DMS79 treated with DMSO at 0.1 percent for 48 hours (cell line): ENCODE data around the gene POLR1B.
"Not testable (repeated sequence)": the region's sequence is repeated elsewhere in the genome, so short reads cannot be mapped to it uniquely, and the experiment has no call there.

Experiments used
- DNase-seq: peaks from one replicate; lab custom pipeline; 2025; lab: John Stamatoyannopoulos, UW

The POLR1B gene

DNA sequence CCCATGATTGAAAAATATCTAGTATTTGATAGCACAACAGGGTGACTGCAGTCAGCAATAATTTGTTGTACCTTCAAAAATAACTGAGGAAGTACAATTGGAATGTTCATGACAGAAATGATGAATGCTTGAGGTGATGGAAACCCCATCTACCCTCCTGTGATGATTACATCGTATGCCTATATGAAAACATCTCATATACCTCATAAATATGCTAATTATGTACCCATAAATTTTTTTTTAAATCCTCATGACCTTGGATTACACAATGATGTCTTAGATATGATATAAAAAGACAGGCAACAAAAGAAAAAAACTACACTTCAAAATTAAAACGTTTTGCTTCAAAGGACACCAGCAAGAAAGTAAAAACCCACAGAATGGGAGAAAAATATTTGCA, 1.4 kb upstream of the POLR1B start:
- no peak for DNase-seq

DNA sequence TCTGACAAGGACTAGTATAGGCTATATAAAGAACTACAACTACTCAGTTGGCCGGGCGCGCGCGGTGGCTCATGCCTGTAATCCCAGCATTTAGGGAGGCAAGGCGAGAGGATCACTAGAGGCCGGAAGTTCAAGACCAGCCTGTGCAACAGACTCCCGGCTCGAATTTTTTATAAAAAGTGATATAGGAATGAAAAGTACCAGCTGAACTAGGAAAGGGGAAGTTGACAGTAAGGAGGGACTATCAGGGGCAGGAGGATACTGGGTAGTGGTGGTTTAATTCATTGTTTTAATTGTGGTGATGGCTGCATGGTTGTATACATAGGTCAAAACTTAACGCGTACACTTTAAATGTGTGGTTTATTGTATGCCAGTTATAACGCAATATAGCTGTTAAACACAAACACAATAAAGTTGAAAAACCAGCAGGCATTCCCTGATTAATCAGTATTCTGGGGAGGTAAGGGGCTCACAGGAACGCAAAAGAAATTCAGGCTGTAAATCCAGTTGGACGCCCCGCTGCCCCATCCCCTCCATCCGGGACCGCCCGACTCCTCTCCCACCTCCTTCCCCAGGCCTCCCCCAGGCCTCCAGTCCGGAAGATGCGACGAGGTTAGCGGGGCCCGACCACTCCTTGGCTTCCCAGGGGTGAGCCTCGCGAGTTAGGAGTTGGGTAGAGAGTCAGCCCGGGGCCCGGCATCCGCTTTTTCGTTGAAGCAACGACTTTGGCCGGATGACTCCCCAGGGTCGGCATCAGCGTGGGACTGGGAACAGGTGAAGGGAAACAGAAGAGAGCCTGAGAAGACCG, 746 bp upstream of the POLR1B start:
- DNase-seq: peak; percentile 83

DNA sequence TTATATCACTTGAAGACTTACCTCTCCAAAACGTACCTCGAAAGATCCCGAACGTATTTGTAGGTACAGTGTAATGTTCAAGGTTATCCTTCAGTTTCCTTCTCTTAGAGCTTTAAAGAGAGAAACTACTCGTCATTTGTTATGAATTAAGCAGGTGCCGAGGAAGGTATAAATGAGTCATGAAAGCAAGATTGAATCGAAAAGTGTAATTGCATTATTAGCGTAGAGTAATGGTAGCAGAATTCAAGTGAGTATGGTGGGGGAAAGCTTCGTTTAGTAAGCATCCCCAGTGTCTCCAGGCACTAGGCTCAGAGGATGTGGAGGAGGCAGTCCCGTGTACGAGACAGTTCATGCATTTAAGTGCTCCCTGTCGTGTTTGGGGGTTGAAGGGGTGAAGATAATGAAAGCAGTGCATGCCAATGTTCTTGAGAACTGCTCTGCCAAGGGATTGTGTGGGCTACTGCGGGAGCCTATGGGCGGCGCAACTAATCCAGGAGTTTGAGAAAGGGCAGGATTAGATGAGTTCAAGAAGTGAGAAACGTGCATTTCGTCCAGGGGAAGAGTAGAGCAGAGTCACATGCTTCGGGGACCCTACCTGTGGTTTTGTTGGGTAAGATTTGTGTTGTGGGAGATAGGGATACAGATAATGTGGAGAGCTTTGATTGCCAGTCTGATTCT, 858 bp downstream of the POLR1B start:
- DNase-seq: no peak

DNA sequence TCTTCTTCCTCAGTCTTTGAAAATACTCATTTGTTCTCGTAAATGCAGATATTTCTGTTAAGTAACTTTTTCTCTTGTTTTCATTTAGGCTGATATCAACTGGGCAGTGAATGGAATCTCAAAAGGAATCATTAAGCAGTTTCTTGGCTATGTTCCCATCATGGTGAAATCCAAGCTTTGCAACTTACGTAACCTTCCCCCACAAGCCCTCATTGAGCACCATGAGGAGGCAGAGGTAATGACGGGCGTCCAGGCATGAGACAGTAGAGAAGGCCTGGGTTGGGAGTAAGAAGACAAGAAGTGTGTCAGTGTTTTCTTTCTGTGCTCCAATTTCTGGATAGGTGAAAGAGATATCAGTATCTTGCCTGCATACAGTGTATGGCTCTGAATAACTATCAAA, 5.1 kb downstream of the POLR1B start:
- DNase-seq: peak; percentile 71

DNA sequence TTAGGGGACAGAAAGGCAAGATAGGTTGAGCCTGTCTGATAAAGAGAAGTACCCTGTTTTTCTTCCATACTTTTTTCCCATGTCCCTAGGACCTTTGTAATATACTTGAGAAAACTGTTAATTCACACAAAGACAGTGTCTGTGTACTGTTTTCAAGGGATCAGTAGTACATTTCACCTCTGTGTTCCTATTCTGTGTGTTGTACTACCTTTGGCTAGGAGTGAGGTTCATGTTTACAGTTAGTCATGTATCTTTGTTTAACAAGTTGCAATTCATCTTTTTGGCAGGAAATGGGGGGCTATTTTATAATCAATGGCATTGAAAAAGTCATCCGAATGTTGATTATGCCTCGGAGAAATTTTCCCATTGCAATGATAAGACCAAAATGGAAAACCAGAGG, 6.7 kb downstream of the POLR1B start:
- DNase-seq: no peak

DNA sequence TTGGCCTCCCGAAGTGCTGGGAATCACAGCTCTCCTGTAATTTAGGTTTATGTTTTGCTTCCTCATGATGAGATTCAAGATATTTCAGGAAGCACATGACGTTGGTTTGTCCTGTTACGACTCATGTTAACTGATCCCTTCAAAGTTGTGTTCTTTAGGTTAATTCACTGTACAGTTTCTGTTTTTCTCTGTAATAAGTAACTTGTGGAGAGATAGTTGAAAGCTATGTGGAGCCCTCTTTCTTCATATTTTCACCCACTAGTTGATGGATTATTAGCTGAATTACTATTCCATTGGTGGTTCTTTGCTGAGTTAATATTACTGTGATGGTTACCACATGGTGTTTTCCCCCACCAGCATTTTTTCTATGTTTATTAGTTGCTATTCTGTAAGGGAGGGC, 23.8 kb downstream of the POLR1B start:
- DNase-seq: no peak

DNA sequence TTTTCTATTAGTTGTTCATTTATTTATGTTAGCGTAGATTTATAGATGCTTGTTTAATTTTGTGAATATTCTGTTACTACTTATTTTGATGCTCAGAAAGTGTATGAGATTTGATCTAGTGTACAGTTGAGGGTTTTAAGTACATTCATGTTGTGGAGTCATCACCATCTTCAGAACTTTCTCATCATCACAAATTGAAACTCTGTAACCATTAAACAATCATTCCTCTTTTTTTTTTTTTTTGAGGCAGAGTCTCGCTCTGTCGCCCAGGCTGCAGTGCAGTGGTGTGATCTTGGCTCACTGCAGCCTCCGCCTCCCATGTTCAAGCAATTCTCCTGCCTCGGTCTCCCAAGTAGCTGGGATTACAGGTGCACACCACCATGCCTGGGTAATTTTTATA, 24.2 kb downstream of the POLR1B start:
- DNase-seq: not testable (repeated sequence)

DNA sequence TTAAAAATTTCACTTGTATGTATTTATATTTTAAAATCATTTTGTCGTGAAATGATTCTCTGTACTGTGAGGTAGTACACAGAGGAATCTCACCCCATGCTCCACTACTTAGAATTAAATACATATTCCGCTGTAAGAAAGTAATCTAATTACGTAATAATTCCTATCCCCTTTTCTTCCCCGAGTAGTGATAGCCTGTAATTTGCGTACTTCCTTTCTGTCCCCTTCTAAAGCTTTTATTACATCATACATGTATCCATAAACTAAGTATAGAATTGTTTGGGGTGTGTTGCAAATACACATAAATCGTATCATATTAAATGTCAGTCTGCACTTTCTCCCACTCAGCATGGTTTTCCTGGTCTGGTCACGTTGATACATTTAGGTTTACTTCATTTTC, 29.7 kb downstream of the POLR1B start:
- DNase-seq: no peak

DNA sequence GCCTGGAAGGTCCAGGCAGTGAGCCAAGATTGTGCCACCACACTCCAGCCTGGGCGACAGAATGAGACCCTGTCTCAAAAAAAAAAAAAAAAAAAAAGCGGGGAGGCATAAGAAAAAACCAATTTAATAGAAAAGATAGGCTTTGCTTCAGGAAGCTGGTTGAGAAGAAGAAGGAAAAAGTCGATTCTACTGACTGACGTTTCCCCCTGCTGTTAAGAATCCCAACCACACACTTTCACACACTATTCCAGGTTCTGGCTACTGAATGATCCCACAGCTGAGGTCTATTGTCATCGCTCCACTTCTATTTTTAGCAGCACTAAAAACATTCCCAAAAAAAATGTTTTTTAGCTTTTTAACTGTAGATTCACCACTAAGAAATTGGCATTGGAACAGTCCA, 35.5 kb downstream of the POLR1B start:
- DNase-seq: no peak

DNA sequence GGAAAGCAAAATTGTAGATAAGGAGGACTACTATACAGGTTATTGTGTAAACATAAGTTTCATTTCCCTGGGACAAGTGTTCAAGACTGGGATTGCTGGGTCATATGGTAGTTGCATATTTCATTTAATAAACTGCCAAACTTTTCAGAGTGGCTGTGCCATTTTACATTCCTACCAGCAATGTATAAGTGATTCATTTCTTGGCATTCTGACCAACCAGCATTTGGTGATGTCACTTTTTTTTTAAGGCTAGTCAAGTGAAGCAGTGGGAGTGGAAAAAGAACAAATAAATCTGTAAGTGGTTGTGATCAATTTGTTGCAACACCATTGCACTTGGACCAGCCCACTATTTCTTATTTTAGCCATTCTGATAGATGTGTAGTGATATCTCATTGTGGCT, 37.0 kb downstream of the POLR1B start:
- no peak for DNase-seq

DNA sequence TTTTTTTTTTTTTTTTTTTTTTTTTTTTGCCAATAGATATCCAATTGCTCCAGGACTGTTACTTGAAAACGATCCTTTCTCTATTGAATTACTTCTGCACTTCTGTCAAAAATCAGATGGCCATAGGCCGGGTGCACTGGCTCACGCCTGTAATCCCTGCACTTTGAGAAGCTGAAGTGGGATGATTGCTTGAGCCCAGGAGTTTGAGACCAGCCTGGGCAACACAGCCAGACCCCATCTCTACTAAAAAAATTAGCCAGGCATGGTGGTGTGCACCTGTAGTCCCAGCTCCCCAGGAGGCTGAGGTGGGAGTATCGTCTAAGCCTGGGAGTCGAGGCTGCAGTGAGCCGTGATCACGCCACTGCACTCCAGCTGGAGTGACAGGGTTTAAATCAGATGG, 37.8 kb downstream of the POLR1B start:
- DNase-seq: no peak

DNA sequence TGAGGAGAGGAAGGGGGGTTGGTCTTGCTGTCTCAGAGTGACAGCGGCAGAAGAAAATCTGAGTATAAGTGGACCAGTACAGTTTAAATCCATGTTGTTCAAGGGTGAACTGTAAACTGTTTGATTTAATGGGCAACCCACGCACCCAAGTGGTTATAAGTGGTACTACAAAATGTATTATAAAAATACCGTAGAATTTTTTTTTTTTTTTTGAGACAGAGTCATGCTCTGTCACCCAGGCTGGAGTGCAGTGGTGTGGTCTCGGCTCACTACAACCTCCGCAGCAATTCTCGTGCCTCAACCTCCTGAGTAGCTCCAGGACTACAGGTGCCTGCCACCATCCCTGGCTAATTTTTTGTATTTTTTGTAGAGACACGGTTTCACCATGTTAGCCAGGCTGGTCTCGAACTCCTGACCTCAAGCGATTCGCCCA, 40.1 kb downstream of the POLR1B start:
- DNase-seq: peak; percentile 77

DNA sequence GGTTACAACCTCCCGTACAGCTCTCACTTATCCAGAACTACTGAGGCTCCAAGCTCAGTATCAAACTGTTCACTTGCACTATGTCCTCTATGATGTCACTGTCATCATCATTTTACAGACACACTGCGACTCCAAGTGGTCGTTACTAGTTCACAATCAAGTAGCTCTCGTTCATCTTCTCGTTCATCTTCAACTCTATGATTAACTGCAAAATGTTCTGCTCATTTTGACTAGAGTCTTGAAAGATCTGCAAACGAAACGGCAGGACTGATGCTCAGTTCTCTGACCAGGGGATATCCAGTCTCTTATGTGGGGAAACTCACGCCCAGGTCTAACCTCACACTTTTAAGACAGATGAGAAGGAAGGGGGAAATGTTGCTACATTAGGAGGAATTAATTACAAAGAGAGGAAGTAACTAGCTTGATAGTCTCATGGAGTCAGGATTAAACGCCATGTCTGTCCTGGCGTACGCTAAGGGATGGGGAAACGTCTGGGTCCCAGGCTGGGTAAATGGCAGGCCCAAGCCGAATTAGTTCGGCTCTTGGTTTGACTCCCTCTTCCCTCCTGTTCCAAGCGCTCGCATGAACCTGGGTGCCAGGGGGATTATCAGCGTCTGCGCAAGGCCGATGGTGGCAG, 41.4 kb downstream of the POLR1B start:
- DNase-seq: no peak

DNA sequence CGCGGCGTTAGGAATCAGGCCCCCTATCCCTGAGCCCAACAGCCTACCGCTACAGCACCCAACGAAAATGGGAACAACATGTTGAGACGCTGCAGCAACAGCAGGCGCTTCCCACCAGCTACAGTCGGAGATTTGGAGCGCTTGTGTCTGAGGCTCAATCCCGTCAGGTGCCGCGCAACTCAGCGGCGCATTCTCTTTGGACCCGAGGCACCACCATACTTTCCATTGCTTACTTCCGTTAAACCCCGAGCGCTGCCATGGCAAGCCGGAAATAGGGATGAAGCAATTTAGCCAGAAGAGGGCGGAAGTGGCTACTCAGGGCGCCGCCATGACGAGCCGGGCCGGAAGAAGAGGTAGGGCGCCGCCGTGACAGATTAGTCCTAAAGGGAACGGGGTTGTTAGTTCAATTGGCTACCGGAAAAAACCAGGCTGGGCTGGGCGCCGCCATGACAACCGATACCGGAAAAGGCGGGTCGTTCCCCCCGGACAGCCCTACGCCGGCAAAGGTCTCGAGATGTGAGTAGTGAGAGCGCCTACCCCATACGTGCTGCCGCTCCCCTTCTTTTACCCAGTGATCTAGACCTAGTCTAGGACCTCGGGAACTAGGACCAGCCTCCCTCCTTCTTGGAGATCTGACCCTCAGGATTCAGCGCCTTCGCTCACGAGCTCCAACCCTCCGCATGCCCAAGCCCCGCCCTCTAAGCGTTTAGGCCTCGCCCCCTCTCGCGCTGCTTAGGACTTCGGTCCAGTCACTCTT, 42.0 kb downstream of the POLR1B start, which contains the start of gene CHCHD5:
Gene CHCHD5 (plus strand): TSS at position 476 of the 757 bp plus-strand sequence. CDS start 39 bp downstream, at position 515.
- peak; percentile 74 for DNase-seq

DNA sequence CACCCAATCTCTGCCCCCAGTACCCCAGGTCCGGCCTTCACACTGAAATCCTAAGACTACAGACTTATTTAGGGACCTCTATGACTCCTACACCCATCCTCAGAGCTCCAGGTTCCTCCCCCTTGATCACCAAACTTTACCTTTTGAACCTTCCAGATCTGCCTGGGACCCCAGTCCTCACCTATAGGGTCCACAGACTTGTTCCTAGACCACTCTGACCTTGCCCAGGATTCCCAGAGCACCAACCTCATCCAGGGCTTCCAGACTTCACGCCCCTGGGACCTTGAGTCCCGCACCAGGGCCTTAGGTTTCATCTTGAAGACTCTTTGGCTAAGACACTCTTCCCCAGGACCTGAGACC, 42.6 kb downstream of the POLR1B start:
- DNase-seq: no peak

DNA sequence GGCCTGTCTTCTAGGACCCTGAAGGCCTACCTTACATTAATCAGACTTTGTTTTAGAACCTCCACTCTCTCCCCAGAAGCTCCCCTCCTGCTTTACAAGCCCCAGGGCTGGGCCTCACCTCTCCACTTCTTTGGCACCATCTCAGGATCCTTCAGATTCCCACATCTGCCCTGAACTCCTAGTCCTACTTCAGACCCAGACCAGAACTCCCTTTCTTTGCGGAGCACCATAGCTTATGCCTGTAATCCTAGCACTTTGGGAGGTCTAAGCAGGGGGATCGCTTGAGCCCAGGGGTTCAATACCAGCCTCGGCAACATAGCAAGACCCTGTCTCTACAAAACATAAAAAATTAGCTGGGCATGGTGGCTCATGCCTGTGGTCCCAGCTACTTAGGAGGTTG, 43.1 kb downstream of the POLR1B start:
- no peak for DNase-seq

DNA sequence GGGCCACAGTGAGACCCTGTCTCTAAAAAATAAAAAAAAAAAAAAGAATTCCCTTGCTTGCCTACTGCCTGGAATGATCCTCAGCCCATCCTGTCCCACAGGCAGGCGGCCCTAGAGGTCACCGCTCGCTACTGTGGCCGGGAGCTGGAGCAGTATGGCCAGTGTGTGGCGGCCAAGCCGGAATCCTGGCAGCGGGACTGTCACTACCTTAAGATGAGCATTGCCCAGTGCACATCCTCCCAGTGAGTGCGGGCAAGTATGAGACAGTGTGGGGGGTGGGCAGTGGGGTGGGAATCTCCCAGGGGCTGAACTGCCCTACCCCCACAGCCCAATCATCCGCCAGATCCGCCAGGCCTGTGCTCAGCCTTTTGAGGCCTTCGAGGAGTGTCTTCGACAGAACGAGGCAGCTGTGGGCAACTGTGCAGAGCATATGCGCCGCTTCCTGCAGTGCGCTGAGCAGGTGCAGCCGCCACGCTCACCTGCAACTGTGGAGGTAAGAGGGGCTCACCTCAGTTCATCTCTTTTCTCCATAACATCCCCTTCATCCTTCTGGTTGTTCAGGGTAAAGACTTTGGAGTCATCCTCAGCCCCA, 43.7 kb downstream of the POLR1B start:
- DNase-seq: no peak

DNA sequence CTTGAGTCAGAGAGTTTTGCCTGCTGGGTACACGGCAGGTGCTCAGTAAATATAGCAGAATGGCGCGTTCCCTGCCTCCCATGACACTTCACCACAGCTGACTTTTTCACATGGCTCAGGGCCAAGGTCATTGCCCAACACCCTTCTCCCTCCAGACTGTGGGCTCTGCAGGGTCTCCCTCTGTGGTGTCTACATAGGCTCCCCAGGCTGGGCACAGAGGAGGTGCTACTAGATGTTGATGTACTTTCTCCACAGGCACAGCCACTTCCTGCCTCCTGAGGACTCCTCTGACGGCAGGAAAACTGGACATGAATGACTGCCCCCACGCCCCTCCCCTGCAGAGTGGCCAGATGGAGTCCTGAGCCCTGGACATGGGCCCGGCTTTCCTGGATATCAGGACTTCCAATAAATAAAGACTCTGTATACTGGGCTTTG, 46.4 kb downstream of the POLR1B start:
- peak; percentile 74 for DNase-seq

DNA sequence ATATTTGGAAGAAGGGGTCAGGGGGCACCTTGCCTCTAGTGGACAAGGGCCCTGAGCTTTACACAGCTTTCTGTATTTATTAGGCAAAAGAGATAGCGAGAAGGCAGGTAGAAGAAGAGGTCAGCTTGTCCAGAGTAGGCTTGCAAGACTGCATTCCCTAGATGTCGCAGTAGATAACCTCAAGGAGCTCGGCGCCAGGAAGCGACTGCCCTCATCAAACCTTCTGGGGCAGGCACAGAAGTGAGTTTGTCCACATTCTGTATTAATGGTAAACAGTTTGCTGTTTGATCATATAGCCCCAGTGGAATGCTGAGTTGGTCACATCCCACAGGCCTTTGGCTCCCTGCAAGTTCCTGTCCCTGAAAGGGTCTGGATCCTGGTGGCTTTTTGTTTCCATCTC, 49.1 kb downstream of the POLR1B start:
- no peak for DNase-seq

DNA sequence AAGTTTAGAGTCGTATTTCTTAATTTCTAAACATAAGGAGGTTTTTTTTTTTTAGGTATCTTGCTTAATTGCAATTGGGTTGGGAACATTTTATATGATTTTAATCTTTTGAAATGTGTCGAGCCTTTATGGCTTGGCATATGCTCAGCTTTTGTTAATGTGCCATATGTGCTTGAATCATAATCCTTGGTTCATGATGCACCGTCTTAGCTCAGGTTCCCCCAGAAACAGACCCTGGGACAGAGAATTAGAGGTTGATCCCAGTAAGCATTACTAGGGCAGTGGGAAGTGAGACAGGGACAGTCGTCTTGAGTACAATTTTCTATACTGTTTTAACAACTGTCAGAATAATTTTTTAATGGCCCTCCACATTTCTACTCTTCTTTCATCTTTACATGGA, 51.5 kb downstream of the POLR1B start:
- no peak for DNase-seq

DNA sequence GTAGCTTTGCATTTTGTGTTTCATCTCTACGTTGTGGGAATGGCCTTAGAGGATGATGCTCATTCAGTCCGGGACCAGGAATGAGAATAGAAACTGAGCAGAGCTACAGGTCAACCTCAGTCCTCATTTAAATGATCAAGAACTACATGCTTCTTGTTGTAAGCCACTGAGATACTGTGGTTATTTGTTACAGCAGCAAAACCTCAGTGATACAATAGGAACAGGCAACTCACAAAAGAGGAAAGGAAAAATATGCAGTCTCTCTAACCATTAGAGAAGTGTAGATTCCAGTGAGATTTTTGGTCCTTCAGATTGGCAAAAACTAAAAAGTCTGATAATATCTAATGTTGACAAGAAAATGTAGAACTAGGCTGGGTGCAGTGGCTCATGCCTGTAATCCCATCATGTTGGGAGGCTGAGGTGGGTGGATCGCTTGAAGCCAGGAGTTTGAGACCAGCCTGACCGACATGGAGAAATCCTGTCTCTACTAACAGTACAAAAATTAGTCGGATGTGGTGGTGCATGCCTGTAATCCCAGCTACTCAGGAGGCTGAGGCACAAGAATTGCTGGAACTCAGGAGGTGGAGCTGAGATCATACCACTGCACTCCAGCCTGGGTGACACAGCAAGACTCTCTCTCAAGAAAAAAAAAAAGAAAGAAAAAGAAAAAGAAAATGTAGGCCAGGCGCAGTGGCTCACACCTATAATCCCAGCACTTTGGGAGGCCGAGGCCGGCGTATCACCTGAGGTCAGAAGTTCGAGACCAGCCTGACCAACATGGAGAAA, 55.5 kb downstream of the POLR1B start:
- no peak for DNase-seq
